SK-N-SH (cell line): ENCODE data around the gene FYTTD1. TPM values are rescaled to one million over a fixed set of nuclear protein-coding genes. Genes with fewer than 3 reads are reported as not detected.
A peak's percentile ranks its signal among the peaks of the same experiment; 100 is the strongest.

Experiments used
- CTCF ChIA-PET: fragments of 300-600, 350-600 bp; formaldehyde crosslinking; extraction: SDS; loops from one replicate; lab custom pipeline; 2021; lab: Yijun Ruan, JAX
- POLR2A ChIA-PET: fragments of 350-600 bp; sonication (Branson Sonifier 250); formaldehyde crosslinking; extraction: SDS; loops from one replicate; lab custom pipeline; 2020; ENCODE audit warnings: antibody characterized with exemption, inconsistent platforms; lab: Yijun Ruan, JAX
- DNase-seq: peaks from one replicate; pipeline ENCODE4 v3.0.0; 2012
- H2AFZ ChIP-seq: fragments of 200-600 bp; sonication (generic); 2 replicates; pipeline ENCODE4 v1.8.1; 2016; ENCODE audit warnings: antibody characterized with exemption, mild to moderate bottlenecking, low read depth
- H3F3A ChIP-seq: fragments of 200-600 bp; sonication (generic); replicated peaks from 2 replicates; pipeline ENCODE3; 2016; ENCODE audit warnings: antibody characterized with exemption, mild to moderate bottlenecking; ENCODE audit not compliant: insufficient read depth
- H3K27ac ChIP-seq, 2 experiments: fragments of 200-500 bp in 1 of 2; fragments of 200-600 bp in 1 of 2; sonication (Bioruptor generic) in 1 of 2; sonication (generic), shearing (Covaris generic) in 1 of 2; 2 replicates each; pipeline versions ENCODE4 v1.5.1 to v1.6.1; 2014 to 2016; ENCODE audit warnings: low read depth in 2 of 2, inconsistent platforms in 1 of 2, low read length in 1 of 2, mild to moderate bottlenecking in 1 of 2, mixed read lengths in 1 of 2
- H3K27me3 ChIP-seq: fragments of 200-600 bp; sonication (generic), shearing (Covaris generic); 2 replicates; pipeline ENCODE4 v1.6.1; 2016; ENCODE audit warnings: mixed run types; ENCODE audit not compliant: insufficient read depth
- H3K36me3 ChIP-seq, 2 experiments: fragments of 200-500 bp in 1 of 2; fragments of 200-600 bp in 1 of 2; sonication (Bioruptor generic) in 1 of 2; sonication (generic) in 1 of 2; replicated peaks in 1 of 2; 2 replicates each; pipeline versions ENCODE3 to v1.5.1; 2014 to 2016; ENCODE audit warnings: low read length in 1 of 2, mild to moderate bottlenecking in 1 of 2; ENCODE audit not compliant: insufficient read depth in 2 of 2, control insufficient read depth in 1 of 2
- H3K4me1 ChIP-seq, 2 experiments: fragments of 200-500 bp in 1 of 2; fragments of 200-600 bp in 1 of 2; sonication (Bioruptor generic) in 1 of 2; sonication (generic), shearing (Covaris generic) in 1 of 2; 2 replicates each; pipeline versions ENCODE4 v1.5.1 to v1.6.1; 2014 to 2016; ENCODE audit warnings: low read depth in 1 of 2, low read length in 1 of 2, mixed run types in 1 of 2; ENCODE audit not compliant: insufficient read depth in 2 of 2, control insufficient read depth in 1 of 2
- H3K4me2 ChIP-seq: fragments of 200-600 bp; sonication (generic), shearing (Covaris generic); 2 replicates; pipeline ENCODE4 v1.6.1; 2017; ENCODE audit warnings: mixed run types
- H3K4me3 ChIP-seq, 2 experiments: fragments of 200-500 bp in 1 of 2; fragments of 200-600 bp in 1 of 2; sonication (Bioruptor generic) in 1 of 2; sonication (generic), shearing (Covaris generic) in 1 of 2; 2 replicates each; pipeline versions ENCODE4 v1.5.1 to v1.8.1; 2014 to 2016; ENCODE audit warnings: low read depth in 2 of 2, inconsistent platforms in 1 of 2, low read length in 1 of 2, mild to moderate bottlenecking in 1 of 2, mixed read lengths in 1 of 2, moderate library complexity in 1 of 2
- H3K79me2 ChIP-seq: fragments of 200-600 bp; sonication (generic); 2 replicates; pipeline ENCODE4 v1.8.1; 2017; ENCODE audit warnings: mild to moderate bottlenecking; ENCODE audit not compliant: insufficient read depth
- H3K9ac ChIP-seq: fragments of 200-600 bp; sonication (generic); 2 replicates; pipeline ENCODE4 v1.6.1; 2017; ENCODE audit warnings: mixed run types
- H3K9me2 ChIP-seq: fragments of 200-600 bp; sonication (generic); 2 replicates; pipeline ENCODE4 v1.6.1; 2017; ENCODE audit warnings: mixed run types
- H3K9me3 ChIP-seq: fragments of 200-600 bp; sonication (generic); 2 replicates; pipeline ENCODE4 v1.6.1; 2017; ENCODE audit warnings: mixed run types, mild to moderate bottlenecking, moderate library complexity
- H4K20me1 ChIP-seq: fragments of 200-600 bp; sonication (generic); 2 replicates; pipeline ENCODE4 v1.6.1; 2017; ENCODE audit warnings: mild to moderate bottlenecking, mixed run types; ENCODE audit not compliant: insufficient read depth
- ELF1 ChIP-seq: IDR thresholded peaks from 2 replicates; pipeline ENCODE4 v1.4.0; 2012
- EZH2phosphoT487 ChIP-seq: fragments of 200-600 bp; sonication (generic); IDR thresholded peaks from 2 replicates; pipeline ENCODE4 v1.6.1; 2017; ENCODE audit warnings: low read depth, mixed run types, mild to moderate bottlenecking, antibody characterized with exemption, moderate library complexity, borderline replicate concordance
- POLR2AphosphoS5 ChIP-seq: IDR thresholded peaks from 2 replicates; pipeline ENCODE4 v1.6.1; 2012; ENCODE audit warnings: low read depth, low read length
- RAD21 ChIP-seq: IDR thresholded peaks from 2 replicates; pipeline ENCODE4 v1.6.1; 2012; ENCODE audit warnings: mild to moderate bottlenecking, low read length
- RFX5 ChIP-seq: IDR thresholded peaks from 2 replicates; pipeline ENCODE4 v1.6.1; 2012; ENCODE audit warnings: mild to moderate bottlenecking, improper control_type of control experiment, low read length
- SIN3A ChIP-seq: IDR thresholded peaks from 2 replicates; pipeline ENCODE4 v1.6.1; 2012; ENCODE audit warnings: low read depth, mild to moderate bottlenecking, low read length, moderate library complexity, borderline replicate concordance
- TAF1 ChIP-seq: IDR thresholded peaks from 2 replicates; pipeline ENCODE4 v1.6.1; 2012; ENCODE audit warnings: low read depth, mild to moderate bottlenecking, low read length, moderate library complexity, borderline replicate concordance
- TCF12 ChIP-seq: IDR thresholded peaks from 2 replicates; pipeline ENCODE4 v1.4.0; 2012
- TEAD4 ChIP-seq: IDR thresholded peaks from 2 replicates; pipeline ENCODE4 v1.4.0; 2012; ENCODE audit warnings: mild to moderate bottlenecking, borderline replicate concordance; ENCODE audit not compliant: insufficient read depth
- YY1 ChIP-seq: IDR thresholded peaks from 2 replicates; pipeline ENCODE4 v1.4.0; 2012; ENCODE audit warnings: low read depth, mild to moderate bottlenecking
- WGBS: methylation state at CpG from one replicate; pipeline ENCODE4 v1.1.6; 2017; ENCODE audit warnings: low lambda C conversion rate; 5-methylcytosine and 5-hydroxymethylcytosine counted together
- polyA plus RNA-seq, 3 experiments: library from polyadenylated mRNA; depleted of rRNA; stranded (reverse); fragments of >200 nt; gene quantifications; 2 replicates each; pipeline ENCODE4 v1.2.3, GENCODE V29; 2012
- TF ChIP-seq, protein P1 (sequence below): IDR thresholded peaks from 2 replicates; pipeline ENCODE4 v1.6.1; 2012; ENCODE audit warnings: mild to moderate bottlenecking, low read depth, low read length, moderate library complexity
- TF ChIP-seq, protein P2 (sequence below): IDR thresholded peaks from 2 replicates; pipeline ENCODE4 v1.4.0; 2012; ENCODE audit warnings: low read depth
- TF ChIP-seq, protein P3 (sequence below): IDR thresholded peaks from 2 replicates; pipeline ENCODE4 v1.4.0; 2012; ENCODE audit warnings: low read depth, borderline replicate concordance
- TF ChIP-seq, protein P4 (sequence below): fragments of 150-350 bp; IDR thresholded peaks from 2 replicates; pipeline ENCODE4 v1.6.1; 2016; ENCODE audit warnings: mild to moderate bottlenecking, low read depth, low read length

Gene FYTTD1
- polyA plus RNA-seq, 1 of the 3 experiments (the other 2 are of a cell fraction) = 14.7 TPM

DNA sequence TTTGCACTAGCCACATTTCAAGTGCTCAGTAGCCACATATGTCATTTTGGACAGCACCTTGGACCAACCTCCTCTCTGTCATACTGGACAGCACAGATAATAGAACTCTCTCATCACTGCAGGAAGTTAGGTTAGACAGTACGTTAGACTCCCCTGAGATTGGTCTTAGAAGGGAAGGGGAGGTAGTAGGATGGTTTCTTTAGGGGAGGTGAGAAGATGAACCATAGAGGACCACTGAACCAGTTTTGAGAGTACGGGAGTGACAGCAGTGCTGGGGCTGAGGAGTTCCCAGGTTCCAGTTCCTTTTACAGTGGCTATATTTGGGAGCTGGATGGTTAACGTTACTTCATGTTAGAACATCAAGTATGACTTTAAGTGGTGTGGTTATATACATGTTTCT, 49.2 kb downstream of the FYTTD1 start:
- TF ChIP-seq POLR2AphosphoS5 = no peak
- TF ChIP-seq, protein P1, sequence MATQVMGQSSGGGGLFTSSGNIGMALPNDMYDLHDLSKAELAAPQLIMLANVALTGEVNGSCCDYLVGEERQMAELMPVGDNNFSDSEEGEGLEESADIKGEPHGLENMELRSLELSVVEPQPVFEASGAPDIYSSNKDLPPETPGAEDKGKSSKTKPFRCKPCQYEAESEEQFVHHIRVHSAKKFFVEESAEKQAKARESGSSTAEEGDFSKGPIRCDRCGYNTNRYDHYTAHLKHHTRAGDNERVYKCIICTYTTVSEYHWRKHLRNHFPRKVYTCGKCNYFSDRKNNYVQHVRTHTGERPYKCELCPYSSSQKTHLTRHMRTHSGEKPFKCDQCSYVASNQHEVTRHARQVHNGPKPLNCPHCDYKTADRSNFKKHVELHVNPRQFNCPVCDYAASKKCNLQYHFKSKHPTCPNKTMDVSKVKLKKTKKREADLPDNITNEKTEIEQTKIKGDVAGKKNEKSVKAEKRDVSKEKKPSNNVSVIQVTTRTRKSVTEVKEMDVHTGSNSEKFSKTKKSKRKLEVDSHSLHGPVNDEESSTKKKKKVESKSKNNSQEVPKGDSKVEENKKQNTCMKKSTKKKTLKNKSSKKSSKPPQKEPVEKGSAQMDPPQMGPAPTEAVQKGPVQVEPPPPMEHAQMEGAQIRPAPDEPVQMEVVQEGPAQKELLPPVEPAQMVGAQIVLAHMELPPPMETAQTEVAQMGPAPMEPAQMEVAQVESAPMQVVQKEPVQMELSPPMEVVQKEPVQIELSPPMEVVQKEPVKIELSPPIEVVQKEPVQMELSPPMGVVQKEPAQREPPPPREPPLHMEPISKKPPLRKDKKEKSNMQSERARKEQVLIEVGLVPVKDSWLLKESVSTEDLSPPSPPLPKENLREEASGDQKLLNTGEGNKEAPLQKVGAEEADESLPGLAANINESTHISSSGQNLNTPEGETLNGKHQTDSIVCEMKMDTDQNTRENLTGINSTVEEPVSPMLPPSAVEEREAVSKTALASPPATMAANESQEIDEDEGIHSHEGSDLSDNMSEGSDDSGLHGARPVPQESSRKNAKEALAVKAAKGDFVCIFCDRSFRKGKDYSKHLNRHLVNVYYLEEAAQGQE = peak; percentile 70; the same call in 1 of the 2 replicates
- no peak for DNase-seq
- Histone ChIP-seq H3K4me3 (no peak overlapping the region), H3F3A (peaks cover 8% of the 10 kb centered on the region), H4K20me1 (peaks cover 96% of the 10 kb centered on the region), H3K27me3 (no peaks in the 10 kb centered on the region), H3K79me2 (peaks cover 100% of the 10 kb centered on the region), H3K27ac (peak overlapping the region in 1 of 2 experiments; percentile 13; a peak in 3 of 4 replicates), H3K4me1 (peaks cover 0 to 11% of the 10 kb centered on the region in 2 experiments), H3K4me2 (peak overlapping the region; percentile 53; the same call in 1 of the 2 replicates), H2AFZ (no peak overlapping the region), H3K36me3 (no peaks in the 10 kb centered on the region), H3K9ac (no peak overlapping the region), H3K9me3 (no peaks in the 10 kb centered on the region), H3K9me2 (no peaks in the 10 kb centered on the region)
- ChIA-PET CTCF (no interaction called here), POLR2A (no interaction called here)
- WGBS = 100% methylated on average over 3 of the region's 3 CpGs

DNA sequence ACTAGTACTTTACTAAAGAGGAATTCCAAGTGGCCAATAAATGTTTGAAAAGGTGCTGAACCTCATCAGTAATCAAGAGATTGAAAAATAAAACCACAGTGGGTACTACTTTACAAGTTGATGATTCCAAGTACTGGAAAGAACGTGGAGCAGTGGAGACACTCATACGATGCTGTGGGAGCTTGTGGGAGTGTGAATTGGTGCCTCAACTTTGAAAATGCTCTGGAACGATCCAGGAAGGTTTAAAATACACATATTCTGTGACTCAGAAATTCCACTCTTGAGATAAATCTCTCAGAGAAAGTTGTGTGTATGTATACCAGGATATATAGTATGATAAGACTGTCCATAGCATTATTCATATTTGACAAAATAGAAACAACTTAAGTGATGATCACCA, 50.7 kb downstream of the FYTTD1 start:
- peaks cover 100% of the 10 kb centered on the region for H3K79me2 ChIP-seq
- H3K27me3 ChIP-seq = no peaks in the 10 kb centered on the region
- TF ChIP-seq POLR2AphosphoS5 (no peak), RAD21 (no peak), EZH2phosphoT487 (no peak), TCF12 (no peak), TAF1 (no peak), ELF1 (no peak), TEAD4 (no peak), YY1 (no peak), RFX5 (no peak), SIN3A (no peak)
- TF ChIP-seq, protein P2, sequence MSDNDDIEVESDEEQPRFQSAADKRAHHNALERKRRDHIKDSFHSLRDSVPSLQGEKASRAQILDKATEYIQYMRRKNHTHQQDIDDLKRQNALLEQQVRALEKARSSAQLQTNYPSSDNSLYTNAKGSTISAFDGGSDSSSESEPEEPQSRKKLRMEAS = no peak
- TF ChIP-seq, protein P3, sequence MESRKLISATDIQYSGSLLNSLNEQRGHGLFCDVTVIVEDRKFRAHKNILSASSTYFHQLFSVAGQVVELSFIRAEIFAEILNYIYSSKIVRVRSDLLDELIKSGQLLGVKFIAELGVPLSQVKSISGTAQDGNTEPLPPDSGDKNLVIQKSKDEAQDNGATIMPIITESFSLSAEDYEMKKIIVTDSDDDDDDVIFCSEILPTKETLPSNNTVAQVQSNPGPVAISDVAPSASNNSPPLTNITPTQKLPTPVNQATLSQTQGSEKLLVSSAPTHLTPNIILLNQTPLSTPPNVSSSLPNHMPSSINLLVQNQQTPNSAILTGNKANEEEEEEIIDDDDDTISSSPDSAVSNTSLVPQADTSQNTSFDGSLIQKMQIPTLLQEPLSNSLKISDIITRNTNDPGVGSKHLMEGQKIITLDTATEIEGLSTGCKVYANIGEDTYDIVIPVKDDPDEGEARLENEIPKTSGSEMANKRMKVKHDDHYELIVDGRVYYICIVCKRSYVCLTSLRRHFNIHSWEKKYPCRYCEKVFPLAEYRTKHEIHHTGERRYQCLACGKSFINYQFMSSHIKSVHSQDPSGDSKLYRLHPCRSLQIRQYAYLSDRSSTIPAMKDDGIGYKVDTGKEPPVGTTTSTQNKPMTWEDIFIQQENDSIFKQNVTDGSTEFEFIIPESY = no peak
- TF ChIP-seq, protein P4, sequence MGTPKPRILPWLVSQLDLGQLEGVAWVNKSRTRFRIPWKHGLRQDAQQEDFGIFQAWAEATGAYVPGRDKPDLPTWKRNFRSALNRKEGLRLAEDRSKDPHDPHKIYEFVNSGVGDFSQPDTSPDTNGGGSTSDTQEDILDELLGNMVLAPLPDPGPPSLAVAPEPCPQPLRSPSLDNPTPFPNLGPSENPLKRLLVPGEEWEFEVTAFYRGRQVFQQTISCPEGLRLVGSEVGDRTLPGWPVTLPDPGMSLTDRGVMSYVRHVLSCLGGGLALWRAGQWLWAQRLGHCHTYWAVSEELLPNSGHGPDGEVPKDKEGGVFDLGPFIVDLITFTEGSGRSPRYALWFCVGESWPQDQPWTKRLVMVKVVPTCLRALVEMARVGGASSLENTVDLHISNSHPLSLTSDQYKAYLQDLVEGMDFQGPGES = no peak
- TF ChIP-seq, all 33 proteins: peak for 0
- no peak overlapping the region for H3K27ac ChIP-seq
- peaks cover 94% of the 10 kb centered on the region for H4K20me1 ChIP-seq
- H3K4me2 ChIP-seq = no peak overlapping the region
- peaks cover 0 to 11% of the 10 kb centered on the region in 2 experiments; a peak in 3 of 4 replicates for H3K4me1 ChIP-seq
- no peak overlapping the region for H3K9ac ChIP-seq
- H3K9me2 ChIP-seq = no peaks in the 10 kb centered on the region
- DNase-seq = no peak
- no peak overlapping the region for H3K4me3 ChIP-seq
- ChIA-PET POLR2A (no interaction called here), CTCF (no interaction called here)
- 82% methylated on average over 3 of the region's 3 CpGs for WGBS
- peaks cover 8% of the 10 kb centered on the region for H3F3A ChIP-seq
- no peaks in the 10 kb centered on the region for H3K36me3 ChIP-seq
- H3K9me3 ChIP-seq = no peaks in the 10 kb centered on the region
- no peak overlapping the region for H2AFZ ChIP-seq
